ENCODE measurements around the gene ZNF124.
"Not testable (repeated sequence)": the region's sequence is repeated elsewhere in the genome, so short reads cannot be mapped to it uniquely, and the experiment has no call there.

The ZNF124 gene

DNA sequence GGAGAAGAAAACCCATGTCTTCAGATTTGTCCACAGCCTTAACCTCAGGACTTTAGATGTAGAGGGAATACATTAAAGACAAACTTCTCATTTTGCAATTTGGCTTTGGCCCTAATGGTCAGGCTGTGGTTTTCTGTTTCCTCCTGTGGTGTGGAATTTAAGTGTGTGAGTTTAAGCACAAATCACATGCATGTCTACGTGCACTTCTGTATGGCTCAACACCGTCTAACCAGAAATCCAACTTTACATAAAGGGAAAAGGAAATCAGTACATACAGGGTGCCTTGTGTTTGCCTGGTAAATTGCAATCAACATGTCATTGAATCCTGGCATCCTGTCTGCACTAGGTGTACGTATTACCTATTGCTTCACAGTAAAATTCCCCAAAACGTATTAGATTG lies 1.2 kb upstream of the ZNF124 start:
- no peak for DNase-seq (ENCODE audit: low read depth in 2 of 2, low spot score in 1 of 2)

DNA sequence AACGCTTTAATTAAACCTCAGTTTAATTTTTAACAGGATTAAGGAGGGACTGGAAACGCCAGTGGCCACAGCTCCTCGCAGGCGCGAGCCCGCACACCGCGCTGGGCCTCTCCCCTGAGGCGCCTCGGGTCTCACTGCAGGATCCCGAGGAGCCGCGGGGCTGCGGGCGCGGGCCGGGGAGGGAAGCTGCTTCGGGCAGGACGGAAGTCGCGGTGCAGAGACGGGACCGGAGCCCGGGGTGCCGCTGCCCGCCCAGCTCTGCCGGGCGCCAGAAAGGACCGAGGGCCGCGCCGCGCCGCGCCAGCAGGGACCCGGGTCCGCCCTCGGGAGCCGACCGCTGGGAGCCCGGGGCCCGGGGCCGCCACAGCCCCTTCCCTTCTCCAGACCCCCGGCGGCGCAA lies 377 bp downstream of the ZNF124 start:
- DNase-seq (ENCODE audit: low read depth in 2 of 2, low spot score in 1 of 2) = not testable (repeated sequence)

DNA sequence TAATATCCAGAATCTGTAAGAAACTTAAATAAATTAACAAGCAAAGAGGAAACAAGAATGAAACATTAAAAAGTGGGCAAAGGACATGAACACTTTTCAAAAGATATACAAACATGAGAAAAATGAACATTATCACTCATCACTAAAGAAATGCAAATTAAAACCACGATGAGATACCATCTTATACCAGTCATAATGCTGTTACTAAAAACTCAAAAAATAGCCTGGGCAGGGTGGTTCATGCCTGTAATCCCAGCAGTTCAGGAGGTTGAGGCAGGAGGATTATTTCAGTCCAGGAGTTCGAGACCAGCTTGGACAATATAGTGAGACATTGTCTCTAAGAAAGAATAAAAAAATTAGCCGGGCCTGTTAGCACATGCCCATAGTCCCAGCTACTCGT lies 6.1 kb downstream of the ZNF124 start:
- DNase-seq (ENCODE audit: low read depth in 2 of 2, low spot score in 1 of 2) = no peak

GRCh38 chr1:247164694-247165093 lies 7.1 kb downstream of the ZNF124 start:
- no peak for DNase-seq (ENCODE audit: low read depth in 2 of 2, low spot score in 1 of 2)

DNA sequence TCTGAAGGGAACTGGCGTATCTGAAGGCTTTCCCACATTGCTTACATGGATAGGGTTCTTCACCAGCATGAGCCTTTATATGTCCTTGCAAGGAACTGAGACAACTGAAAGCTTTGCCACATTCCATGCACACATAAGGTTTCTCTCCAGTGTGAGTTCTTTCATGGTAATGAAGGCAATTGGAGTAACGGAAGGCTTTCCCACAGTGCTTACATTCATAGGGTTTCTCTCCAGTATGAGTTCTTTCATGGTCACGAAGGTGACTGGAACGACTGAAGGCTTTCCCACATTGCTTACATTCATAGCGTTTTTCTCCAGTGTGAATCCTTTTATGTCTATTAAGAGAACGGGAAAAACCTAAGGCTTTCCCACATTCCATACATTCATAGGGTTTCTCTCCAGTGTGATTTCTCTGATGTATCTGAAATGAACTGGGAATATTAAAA lies 15.0 kb downstream of the ZNF124 start:
- DNase-seq (ENCODE audit: low read depth in 2 of 2, low spot score in 1 of 2) = no peak

GRCh38 chr1:247147781-247148180 lies 24.0 kb downstream of the ZNF124 start:
- no peak for DNase-seq (ENCODE audit: low read depth in 2 of 2, low spot score in 1 of 2)

DNA sequence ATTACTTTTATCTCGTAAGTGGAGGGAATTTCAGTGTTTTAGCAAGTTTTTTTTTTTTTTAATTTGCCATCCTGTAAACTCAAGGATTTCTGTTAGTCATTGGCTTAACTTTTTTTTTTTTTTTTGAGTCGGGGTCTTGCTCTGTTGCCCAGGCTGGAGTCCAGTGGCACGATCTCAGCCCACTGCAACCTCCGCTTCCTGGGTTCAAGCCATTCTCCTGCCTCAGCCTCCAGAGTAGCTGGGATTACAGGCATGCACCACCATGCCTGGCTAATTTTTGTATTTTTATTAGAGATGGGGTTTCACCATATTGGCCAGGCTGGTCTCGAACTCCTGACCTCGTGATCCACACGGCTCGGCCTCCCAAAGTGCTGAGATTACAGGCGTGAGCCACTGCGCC lies 24.7 kb downstream of the ZNF124 start:
- not testable (repeated sequence) for DNase-seq (ENCODE audit: low read depth in 2 of 2, low spot score in 1 of 2)

- no peak for DNase-seq (ENCODE audit: low read depth in 2 of 2, low spot score in 1 of 2)
Observed at GRCh38 chr1:247146671-247147070, 25.1 kb downstream of the ZNF124 start.

- DNase-seq (ENCODE audit: low read depth in 2 of 2, low spot score in 1 of 2) = no peak
Observed at GRCh38 chr1:247145279-247145678, 26.5 kb downstream of the ZNF124 start.

- not testable (repeated sequence) for DNase-seq (ENCODE audit: low read depth in 2 of 2, low spot score in 1 of 2)
Observed at GRCh38 chr1:247139557-247139956, 32.3 kb downstream of the ZNF124 start.

GRCh38 chr1:247131236-247131635 lies 40.6 kb downstream of the ZNF124 start:
- DNase-seq (ENCODE audit: low read depth in 2 of 2, low spot score in 1 of 2) = no peak

DNA sequence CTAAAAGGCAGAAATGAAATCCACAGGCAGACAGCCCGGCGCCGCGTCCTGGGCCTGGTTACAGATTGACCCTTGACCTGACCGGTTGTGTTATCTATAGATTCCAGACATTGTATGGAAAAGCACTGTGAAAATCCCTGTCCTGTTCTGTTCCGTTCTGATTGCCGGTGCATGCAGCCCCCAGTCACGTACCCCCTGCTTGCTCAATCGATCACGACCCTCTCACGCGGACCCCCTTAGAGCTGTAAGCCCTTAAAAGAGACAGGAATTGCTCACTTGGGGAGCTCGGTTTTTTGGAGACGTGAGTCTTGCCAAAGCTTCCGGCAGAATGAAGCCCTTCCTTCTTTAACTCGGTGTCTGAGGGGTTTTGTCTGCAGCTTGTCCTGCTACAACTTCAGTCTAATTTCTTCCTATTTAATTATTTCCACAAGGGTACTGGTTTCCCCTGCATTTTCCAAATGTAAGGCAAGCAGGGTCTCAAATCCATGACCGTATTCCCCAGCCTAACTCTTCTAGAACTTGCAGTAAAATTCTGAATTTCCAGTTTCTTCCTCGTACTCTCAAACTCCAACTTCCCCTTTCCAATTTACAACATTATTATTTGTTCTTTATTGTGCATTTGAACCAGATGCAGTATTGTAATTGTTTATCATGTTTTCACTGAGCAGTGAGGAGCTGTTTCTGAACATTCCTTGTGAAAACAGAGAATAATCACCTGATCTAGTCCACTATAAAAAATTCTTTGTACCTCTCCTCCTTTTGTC lies 44.1 kb downstream of the ZNF124 start:
- DNase-seq (ENCODE audit: low read depth in 2 of 2, low spot score in 1 of 2) = not testable (repeated sequence)

GRCh38 chr1:247126601-247127000 lies 45.2 kb downstream of the ZNF124 start:
- DNase-seq (ENCODE audit: low read depth in 2 of 2, low spot score in 1 of 2) = not testable (repeated sequence)

DNA sequence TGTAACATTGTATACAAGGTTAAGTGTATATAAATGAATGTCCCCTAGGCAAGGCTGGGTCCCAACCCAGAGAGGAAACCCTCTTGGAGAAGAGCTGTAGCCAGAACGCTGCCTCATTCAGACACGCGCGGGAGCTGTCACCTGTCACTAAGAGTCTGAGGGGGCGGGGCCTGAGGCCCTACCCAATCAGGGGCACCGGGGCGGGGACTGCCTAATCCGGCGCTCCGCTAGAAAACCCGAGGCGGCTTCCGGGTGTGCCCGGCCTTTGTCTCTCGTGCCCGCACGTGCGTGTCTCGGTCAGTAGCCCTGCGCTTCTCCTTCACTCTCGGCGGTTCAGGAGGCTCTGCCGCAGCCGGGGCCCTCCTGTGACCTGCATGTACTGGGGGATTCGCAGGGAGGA lies 45.7 kb downstream of the ZNF124 start:
- DNase-seq (ENCODE audit: low read depth in 2 of 2, low spot score in 1 of 2) = not testable (repeated sequence)

DNA sequence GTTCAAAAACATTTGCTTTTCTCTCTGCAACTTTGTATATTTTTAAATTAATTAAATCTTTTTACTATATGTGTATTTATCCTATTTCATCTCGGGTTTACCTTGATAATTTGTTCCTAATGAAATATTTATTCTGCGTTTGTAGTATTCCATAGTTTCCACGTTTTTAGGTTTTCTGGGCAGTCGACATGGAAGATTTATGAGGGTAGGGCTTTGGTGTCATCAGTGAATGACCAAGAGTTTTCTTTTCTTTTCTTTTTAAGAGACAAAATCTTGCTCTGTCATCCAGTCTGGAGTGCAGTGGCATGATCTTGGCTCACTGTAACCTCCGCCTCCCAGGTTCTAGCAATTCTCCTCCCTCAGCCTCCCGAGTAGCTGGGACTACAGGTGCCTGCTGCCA lies 50.4 kb downstream of the ZNF124 start:
- no peak for DNase-seq (ENCODE audit: low read depth in 2 of 2, low spot score in 1 of 2)

DNA sequence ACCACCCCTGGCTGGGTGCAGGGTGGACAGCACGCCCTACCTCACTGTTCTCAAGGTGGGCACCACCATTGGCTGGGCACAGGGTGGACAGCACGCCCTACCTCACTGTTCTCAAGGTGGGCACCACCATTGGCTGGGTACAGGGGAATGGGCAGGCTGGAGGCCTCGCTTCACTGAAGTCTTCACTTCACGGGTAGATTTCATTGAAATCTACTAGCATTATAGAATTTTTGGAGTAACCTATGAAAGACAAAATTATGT lies 51.5 kb downstream of the ZNF124 start:
- not testable (repeated sequence) for DNase-seq (ENCODE audit: low read depth in 2 of 2, low spot score in 1 of 2)

DNA sequence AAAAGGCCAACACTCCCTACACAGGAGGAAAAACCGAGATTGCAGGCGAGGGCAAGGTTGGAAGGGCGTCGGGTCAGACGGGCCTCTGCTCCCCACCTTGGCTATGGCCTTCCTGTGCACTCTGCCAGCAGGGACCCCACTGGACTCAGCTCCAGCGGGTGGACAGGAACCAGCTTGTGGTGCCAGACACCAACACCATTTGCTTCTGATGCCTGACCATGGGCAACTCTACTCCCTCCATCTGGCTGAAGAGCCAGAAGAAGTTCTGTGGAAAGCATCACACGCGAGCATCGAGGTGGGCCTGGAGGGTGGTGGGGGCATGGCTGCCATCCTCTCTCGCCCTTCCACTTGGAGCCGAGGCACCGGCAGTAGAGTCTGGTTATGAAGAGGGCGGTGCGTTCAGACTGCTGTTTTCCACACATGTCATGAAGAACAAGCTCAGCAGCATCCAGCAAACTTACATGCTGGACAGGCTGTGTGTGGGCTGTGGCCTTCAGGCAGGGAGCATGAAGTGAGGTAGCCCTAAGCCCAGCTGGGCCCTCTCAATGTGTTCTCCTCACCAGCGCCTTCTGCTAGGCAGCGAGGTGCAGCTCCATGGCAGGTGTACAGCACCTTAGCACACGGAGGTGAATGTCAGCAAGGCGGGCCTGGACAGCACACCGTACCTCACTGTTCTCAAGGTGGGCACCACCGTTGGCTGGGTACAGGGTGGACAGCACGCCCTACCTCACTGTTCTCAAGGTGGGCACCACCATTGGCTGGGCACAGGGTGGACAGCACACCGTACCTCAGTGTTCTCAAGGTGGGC lies 52.0 kb downstream of the ZNF124 start:
- no peak for DNase-seq (ENCODE audit: low read depth in 2 of 2, low spot score in 1 of 2)

GRCh38 chr1:247118946-247119446 lies 52.8 kb downstream of the ZNF124 start:
- DNase-seq (ENCODE audit: low read depth in 2 of 2, low spot score in 1 of 2) = no peak

DNA sequence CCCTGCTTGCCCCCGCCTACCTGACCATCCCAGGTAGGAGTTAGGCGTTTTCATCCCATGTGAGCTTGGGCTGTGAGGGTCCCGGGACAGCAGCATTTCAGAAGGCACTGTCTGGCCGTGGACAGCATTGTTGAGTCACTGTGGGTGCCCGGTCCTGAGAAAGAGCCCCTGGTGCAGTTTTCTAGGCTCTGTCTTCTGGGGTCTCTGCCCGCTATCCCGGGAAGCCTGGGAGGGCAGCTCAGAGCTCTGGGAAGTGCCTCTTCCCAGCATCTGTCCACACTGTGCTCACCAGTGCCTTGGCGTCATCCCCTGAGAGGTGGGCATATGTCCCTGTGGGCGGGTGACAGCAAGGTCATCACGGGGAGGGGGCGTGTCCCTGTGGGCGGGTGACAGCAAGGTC lies 56.3 kb downstream of the ZNF124 start:
- DNase-seq (ENCODE audit: low read depth in 2 of 2, low spot score in 1 of 2) = no peak

GRCh38 chr1:247115141-247115510 lies 56.7 kb downstream of the ZNF124 start:
- DNase-seq (ENCODE audit: low read depth in 2 of 2, low spot score in 1 of 2) = no peak

DNA sequence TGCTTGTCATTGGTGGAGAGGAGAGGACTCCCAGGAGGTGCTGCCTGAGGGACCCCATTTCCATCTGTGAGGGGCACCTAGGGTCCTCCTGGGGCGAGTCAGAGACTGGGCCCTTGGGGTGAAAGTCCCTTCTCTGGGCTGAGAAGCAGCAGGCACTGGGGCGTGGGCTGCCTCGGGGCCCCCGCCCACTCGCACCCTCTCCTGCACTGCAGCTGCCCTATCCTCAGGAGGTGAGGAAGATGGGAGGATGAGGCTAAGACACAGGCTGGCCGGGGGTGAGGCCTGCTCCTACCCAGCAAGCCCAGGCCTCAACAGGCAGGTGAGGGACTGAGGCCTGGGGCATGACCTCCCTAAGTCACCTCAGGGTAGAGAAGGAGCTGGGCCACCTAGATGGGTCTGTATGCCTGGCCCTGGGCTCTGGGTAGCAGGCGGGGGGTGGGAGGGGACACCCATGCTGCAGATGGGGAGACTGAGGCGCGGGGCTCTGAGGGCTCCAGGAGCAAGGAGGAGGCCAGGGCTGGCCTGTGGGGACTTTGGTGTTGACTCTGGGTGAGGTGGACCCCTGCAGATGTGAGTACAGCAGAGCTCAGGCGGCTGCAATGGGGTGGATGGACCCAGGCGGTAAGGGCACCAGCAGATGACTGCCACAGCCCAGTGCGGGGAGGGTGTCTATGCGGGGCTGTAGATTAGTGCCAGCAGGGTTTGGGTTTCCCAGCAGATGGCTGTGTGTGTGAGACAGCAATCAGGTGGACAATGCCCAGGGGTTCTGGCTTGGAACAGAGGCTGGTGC lies 57.3 kb downstream of the ZNF124 start:
- no peak for DNase-seq (ENCODE audit: low read depth in 2 of 2, low spot score in 1 of 2)

Data from stimulated activated CD8-positive, alpha-beta memory T cell treated with anti-CD3 and anti-CD28 coated beads, Interleukin-4, amount 100 ng/mL, for 1 hour (primary cell).